Naive thymus-derived CD4-positive, alpha-beta T cell (primary cell): ENCODE measurements around the gene CELF5. TPM values are rescaled to one million over a fixed set of nuclear protein-coding genes. Genes with fewer than 3 reads are reported as not detected.
"Not testable (repeated sequence)": the region's sequence is repeated elsewhere in the genome, so short reads cannot be mapped to it uniquely, and the experiment has no call there.

Source experiments
- ATAC-seq: fragments of 150-1000 bp; cut with Tn5 transposase; 2 replicates; pipeline ENCODE4 v1.10.0; 2021; ENCODE audit warnings: mild to moderate bottlenecking, moderate library complexity
- CTCF ChIA-PET: fragments of 350-600 bp; sonication (Branson Sonifier 250); formaldehyde crosslinking; loops from one replicate; lab custom pipeline; 2021; ENCODE audit warnings: antibody characterized with exemption; lab: Charles Lee
- POLR2A ChIA-PET: fragments of 350-600 bp; sonication (Branson Sonifier 250); formaldehyde crosslinking; loops from one replicate; lab custom pipeline; 2021; ENCODE audit warnings: antibody characterized with exemption, inconsistent platforms; lab: Charles Lee
- DNase-seq, 9 donors: peaks; one replicate each; pipeline versions ENCODE4 v3.0.0 to v3.0.0-alpha.2; 2020 to 2022; ENCODE audit warnings: mixed read lengths in 1 of 9
- H3K27ac ChIP-seq: one replicate; pipeline ENCODE4 v1.7.0; 2013; ENCODE audit warnings: mild to moderate bottlenecking, low read depth, low read length, moderate library complexity
- H3K27me3 ChIP-seq, 2 donors: one replicate each; pipeline ENCODE4 v1.7.0; 2013; ENCODE audit warnings: low read length in 2 of 2, mild to moderate bottlenecking in 2 of 2, moderate library complexity in 2 of 2; ENCODE audit not compliant: control insufficient read depth in 2 of 2, insufficient read depth in 2 of 2
- H3K36me3 ChIP-seq, 3 experiments: 1 replicate in 2 of 3; 2 replicates in 1 of 3; pipeline ENCODE4 v1.7.0; 2013; ENCODE audit warnings: low read length in 3 of 3, mild to moderate bottlenecking in 3 of 3, moderate library complexity in 1 of 3; ENCODE audit not compliant: insufficient read depth in 3 of 3, control insufficient read depth in 2 of 3
- H3K4me1 ChIP-seq, 2 donors: one replicate each; pipeline ENCODE4 v1.7.0; 2013; ENCODE audit warnings: low read length in 2 of 2, mild to moderate bottlenecking in 2 of 2, moderate library complexity in 1 of 2; ENCODE audit not compliant: control insufficient read depth in 2 of 2, insufficient read depth in 2 of 2
- H3K4me3 ChIP-seq: 2 replicates; pipeline ENCODE4 v1.7.0; 2013; ENCODE audit warnings: mild to moderate bottlenecking, low read length
- H3K9me3 ChIP-seq, 3 experiments: 1 replicate in 2 of 3; 2 replicates in 1 of 3; pipeline ENCODE4 v1.7.0; 2013; ENCODE audit warnings: low read length in 3 of 3; ENCODE audit not compliant: control insufficient read depth in 2 of 3
- H3K27ac Mint-ChIP-seq, 9 donors: one replicate each; pipeline ENCODE4 v1.8.0; 2020 to 2022; ENCODE audit warnings: mixed read lengths in 9 of 9, mild to moderate bottlenecking in 8 of 9, moderate library complexity in 5 of 9, inconsistent platforms in 2 of 9
- H3K27me3 Mint-ChIP-seq, 5 donors: one replicate each; pipeline ENCODE4 v1.8.0; 2021 to 2022; ENCODE audit warnings: mixed read lengths in 5 of 5, mild to moderate bottlenecking in 1 of 5
- H3K36me3 Mint-ChIP-seq, 5 donors: one replicate each; pipeline ENCODE4 v1.8.0; 2020 to 2022; ENCODE audit warnings: mixed read lengths in 5 of 5, mild to moderate bottlenecking in 3 of 5, inconsistent platforms in 1 of 5
- H3K4me1 Mint-ChIP-seq, 7 donors: one replicate each; pipeline ENCODE4 v1.8.0; 2020 to 2022; ENCODE audit warnings: mixed read lengths in 7 of 7, mild to moderate bottlenecking in 3 of 7, inconsistent platforms in 1 of 7
- H3K4me3 Mint-ChIP-seq, 10 donors: one replicate each; pipeline ENCODE4 v1.8.0; 2020 to 2022; ENCODE audit warnings: mild to moderate bottlenecking in 10 of 10, mixed read lengths in 10 of 10, moderate library complexity in 6 of 10, inconsistent platforms in 2 of 10
- H3K9me3 Mint-ChIP-seq, 11 donors: one replicate each; pipeline ENCODE4 v1.8.0; 2020 to 2022; ENCODE audit warnings: mixed read lengths in 11 of 11, mild to moderate bottlenecking in 4 of 11, inconsistent platforms in 1 of 11, moderate library complexity in 1 of 11
- intact Hi-C, 2 donors: fragments of 100-400 bp; cut with micrococcal nuclease; formaldehyde crosslinking; loops; one replicate each; pipeline ENCODE4 v1.15.1; 2023
- polyA plus RNA-seq, 2 donors: library from polyadenylated mRNA; unstranded; fragments of 300-500 nt; fragmentation: Illumina TruSeq; gene quantifications; one replicate each; pipeline ENCODE4 v1.2.3, GENCODE V29; 2021
- total RNA-seq, 6 experiments: library from RNA in 5 of 6; stranded (reverse) in 5 of 6; gene quantifications; 1 replicate in 5 of 6; 2 replicates in 1 of 6; pipeline ENCODE4 v1.2.3 and lab custom pipeline; 2021 to 2026

CELF5 gene
- total and polyA plus RNA-seq, 7 experiments from 2014 or later = 0.16 to 0.27 (median 0.17) TPM; not detected in 2

DNA sequence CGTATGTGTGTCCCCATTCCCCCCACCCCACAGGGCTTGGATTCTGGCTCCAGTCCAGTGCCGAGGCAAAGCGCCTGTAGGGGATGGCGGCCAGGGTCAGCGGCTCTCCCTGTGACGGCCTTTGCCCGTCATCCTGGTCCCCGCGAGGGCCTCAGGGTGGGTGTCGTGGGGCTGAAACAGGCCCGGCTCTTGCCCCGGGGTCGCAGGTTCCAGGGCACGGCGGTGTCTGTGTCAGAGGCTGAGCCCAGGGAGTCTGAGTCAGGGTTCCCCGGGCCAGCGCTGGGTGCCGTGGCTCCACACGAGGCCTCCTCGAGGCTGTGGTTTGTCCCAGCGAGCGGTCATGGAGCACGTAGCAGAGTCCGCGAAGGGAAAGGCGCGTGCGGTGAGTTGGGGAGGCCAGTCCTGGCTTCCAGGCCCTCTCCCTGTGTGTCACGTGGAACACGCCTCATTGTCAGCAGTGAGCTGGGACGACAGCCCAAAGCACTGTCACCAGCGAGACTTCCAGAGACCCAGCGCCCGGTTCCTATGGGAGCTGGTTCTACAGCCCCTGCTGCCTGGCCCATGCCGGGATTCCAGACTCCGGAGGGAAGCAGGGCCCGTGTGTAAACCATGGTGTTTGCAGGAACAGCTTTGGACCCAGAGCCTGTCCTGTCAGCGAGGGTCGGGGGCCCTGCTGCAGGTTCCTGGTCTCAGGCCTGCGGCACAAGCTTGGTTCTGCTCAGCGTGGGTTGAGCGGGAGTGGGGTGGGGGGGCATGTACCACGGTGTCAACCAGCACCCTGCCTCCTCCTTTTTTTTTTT, 25.4 kb upstream of the CELF5 start:
- H3K36me3 ChIP-seq = peaks cover 0 to 65% (median 0%) of the 10 kb centered on the region in 3 experiments
- Mint-ChIP-seq H3K36me3 (peaks cover 0 to 6% (median 4%) of the 10 kb centered on the region in 5 donors), H3K9me3 (peaks cover 0 to 1% (median 0%) of the 10 kb centered on the region in 11 donors), H3K27ac (no peak overlapping the region), H3K4me1 (no peaks in the 10 kb centered on the region), H3K4me3 (no peak overlapping the region), H3K27me3 (no peaks in the 10 kb centered on the region)
- ChIA-PET CTCF (no interaction called here), POLR2A (no interaction called here)
- no peaks in the 10 kb centered on the region for H3K9me3 ChIP-seq
- H3K27ac ChIP-seq = no peak overlapping the region
- peak in 1 of 9 donors; percentile 6 for DNase-seq
- H3K27me3 ChIP-seq = no peaks in the 10 kb centered on the region
- no peak for ATAC-seq
- no peaks in the 10 kb centered on the region for H3K4me1 ChIP-seq
- intact Hi-C loops = no loop called here
- no peak overlapping the region for H3K4me3 ChIP-seq

DNA sequence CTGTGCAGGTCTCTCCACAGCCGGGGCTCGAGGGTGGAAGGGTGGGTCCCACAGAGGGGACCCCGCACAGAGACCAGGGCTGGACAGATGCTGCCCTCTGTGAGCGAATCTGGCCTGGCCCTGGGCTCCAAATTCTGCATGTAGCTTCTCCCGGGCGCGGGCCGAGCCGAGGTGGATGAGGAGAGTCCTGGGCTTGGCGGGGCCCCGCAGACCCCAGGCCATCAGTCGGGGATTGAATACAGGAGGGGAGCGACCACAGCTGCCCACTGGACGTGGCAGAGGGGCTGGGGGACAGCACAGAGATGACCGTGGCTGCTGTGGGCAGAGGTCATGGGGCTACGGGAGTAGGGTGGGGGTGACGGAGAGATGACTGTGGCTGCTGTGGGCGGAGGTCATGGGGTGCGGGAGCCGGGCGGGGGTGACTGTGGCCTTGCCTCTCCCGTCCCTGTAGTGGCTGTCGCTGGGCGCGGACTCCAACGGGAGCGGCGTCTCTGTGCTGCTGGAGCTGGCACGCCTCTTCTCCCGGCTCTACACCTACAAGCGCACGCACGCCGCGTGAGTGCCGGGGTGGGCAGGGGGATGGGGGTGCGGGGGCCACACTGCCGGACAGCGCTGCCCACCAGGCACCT, 23.3 kb upstream of the CELF5 start:
- Histone ChIP-seq H3K27me3 (no peaks in the 10 kb centered on the region), H3K9me3 (no peaks in the 10 kb centered on the region), H3K36me3 (peaks cover 0 to 67% (median 0%) of the 10 kb centered on the region in 3 experiments), H3K4me3 (no peak overlapping the region), H3K4me1 (no peaks in the 10 kb centered on the region), H3K27ac (no peak overlapping the region)
- H3K36me3 Mint-ChIP-seq = peaks cover 0 to 4% (median 0%) of the 10 kb centered on the region in 5 donors
- ChIA-PET POLR2A (no interaction called here), CTCF (no interaction called here)
- H3K9me3 Mint-ChIP-seq = peaks cover 0 to 1% (median 0%) of the 10 kb centered on the region in 11 donors
- no peaks in the 10 kb centered on the region for H3K27me3 Mint-ChIP-seq
- intact Hi-C loops = no loop called here
- H3K4me3 Mint-ChIP-seq = no peak overlapping the region
- H3K4me1 Mint-ChIP-seq = no peaks in the 10 kb centered on the region
- ATAC-seq (no peak), DNase-seq (no peak)
- no peak overlapping the region for H3K27ac Mint-ChIP-seq

DNA sequence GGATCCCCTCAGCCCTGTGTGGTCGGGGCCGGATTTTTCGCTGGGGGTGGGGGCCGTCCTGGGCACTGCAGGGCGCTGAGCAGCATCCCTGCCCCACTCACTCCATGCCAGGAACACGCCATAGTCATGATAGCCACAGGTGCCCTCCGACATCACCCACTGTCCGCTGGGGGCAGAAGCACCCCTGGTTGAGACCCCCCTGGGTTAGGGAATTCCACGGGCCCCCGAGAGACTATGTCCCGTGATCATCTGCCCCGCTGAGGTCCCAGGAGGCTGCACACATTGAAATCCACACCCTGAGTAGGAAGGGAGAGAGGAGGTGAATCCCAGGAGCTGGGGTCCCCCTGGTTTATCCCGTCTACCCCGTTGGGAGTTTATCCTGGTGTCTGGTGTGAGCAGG, 22.6 kb upstream of the CELF5 start:
- H3K9me3 ChIP-seq = no peaks in the 10 kb centered on the region
- intact Hi-C loops = no loop called here
- ChIA-PET POLR2A (no interaction called here), CTCF (no interaction called here)
- DNase-seq (no peak), ATAC-seq (no peak)
- H3K4me1 Mint-ChIP-seq = no peaks in the 10 kb centered on the region
- H3K4me1 ChIP-seq = no peaks in the 10 kb centered on the region
- H3K36me3 ChIP-seq = peaks cover 0 to 67% (median 0%) of the 10 kb centered on the region in 3 experiments
- H3K9me3 Mint-ChIP-seq = peaks cover 0 to 1% (median 0%) of the 10 kb centered on the region in 11 donors
- no peak overlapping the region for H3K27ac ChIP-seq
- H3K27ac Mint-ChIP-seq = no peak overlapping the region
- H3K4me3 Mint-ChIP-seq = no peak overlapping the region
- no peaks in the 10 kb centered on the region for H3K27me3 Mint-ChIP-seq
- no peak overlapping the region for H3K4me3 ChIP-seq
- H3K27me3 ChIP-seq = no peaks in the 10 kb centered on the region
- H3K36me3 Mint-ChIP-seq = peaks cover 0 to 4% (median 0%) of the 10 kb centered on the region in 5 donors

DNA sequence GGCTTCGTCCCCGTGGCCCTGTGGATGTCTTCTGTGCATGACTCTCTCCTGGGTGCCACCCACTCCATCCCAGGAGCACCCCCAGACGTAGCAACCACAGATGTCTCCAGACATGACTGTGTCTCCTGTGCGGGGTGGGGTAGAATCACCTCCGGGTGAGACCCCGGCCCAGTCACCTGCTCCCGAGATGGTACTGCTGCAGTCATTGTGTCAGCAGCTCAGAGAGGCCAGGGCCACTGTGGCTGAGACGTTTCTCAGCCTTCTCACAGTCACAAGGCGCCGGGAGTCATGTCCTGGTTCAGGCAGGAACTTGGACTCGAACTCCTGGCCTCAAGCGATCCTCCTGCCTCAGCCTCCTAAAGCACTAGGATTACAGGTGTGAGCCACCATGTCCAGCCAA, 22.1 kb upstream of the CELF5 start:
- Histone ChIP-seq H3K36me3 (peaks cover 0 to 69% (median 0%) of the 10 kb centered on the region in 3 experiments), H3K27me3 (no peaks in the 10 kb centered on the region), H3K4me1 (no peaks in the 10 kb centered on the region), H3K9me3 (no peaks in the 10 kb centered on the region), H3K4me3 (no peak overlapping the region), H3K27ac (no peak overlapping the region)
- H3K4me1 Mint-ChIP-seq = no peaks in the 10 kb centered on the region
- intact Hi-C loops = no loop called here
- no peaks in the 10 kb centered on the region for H3K27me3 Mint-ChIP-seq
- ATAC-seq (no peak), DNase-seq (no peak)
- H3K9me3 Mint-ChIP-seq = peaks cover 0 to 1% (median 0%) of the 10 kb centered on the region in 11 donors
- H3K36me3 Mint-ChIP-seq = peaks cover 0 to 4% (median 0%) of the 10 kb centered on the region in 5 donors
- H3K27ac Mint-ChIP-seq = no peak overlapping the region
- POLR2A ChIA-PET = no interaction called here
- CTCF ChIA-PET = no interaction called here
- H3K4me3 Mint-ChIP-seq = no peak overlapping the region

DNA sequence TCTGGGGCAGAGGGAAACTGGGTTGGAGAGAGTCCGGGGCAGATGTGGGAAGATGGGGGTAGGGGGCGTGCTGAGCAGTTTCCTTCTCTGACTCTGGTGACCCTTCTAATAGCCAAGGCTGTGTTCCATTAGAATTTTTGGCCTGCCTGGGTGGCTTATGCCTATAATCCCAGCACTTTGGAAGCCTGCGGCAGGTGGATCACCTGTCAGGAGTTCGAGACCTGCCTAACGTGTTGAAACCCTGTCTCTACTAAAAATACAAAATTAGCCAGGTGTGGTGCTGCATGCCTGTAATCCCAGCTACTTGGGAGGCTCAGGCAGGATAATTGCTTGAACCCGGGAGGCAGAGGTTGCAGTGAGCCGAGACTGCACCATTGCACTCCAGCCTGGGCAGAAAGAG, 21.6 kb upstream of the CELF5 start:
- H3K4me3 Mint-ChIP-seq, DNase-seq, H3K9me3 Mint-ChIP-seq, H3K4me3 ChIP-seq, H3K27ac Mint-ChIP-seq, H3K9me3 ChIP-seq, H3K27ac ChIP-seq, H3K4me1 Mint-ChIP-seq, H3K27me3 ChIP-seq, H3K36me3 Mint-ChIP-seq, intact Hi-C loops, POLR2A ChIA-PET, CTCF ChIA-PET, H3K27me3 Mint-ChIP-seq, H3K4me1 ChIP-seq, ATAC-seq: not testable (repeated sequence)
- peaks cover 0 to 74% (median 0%) of the 10 kb centered on the region in 3 experiments for H3K36me3 ChIP-seq

DNA sequence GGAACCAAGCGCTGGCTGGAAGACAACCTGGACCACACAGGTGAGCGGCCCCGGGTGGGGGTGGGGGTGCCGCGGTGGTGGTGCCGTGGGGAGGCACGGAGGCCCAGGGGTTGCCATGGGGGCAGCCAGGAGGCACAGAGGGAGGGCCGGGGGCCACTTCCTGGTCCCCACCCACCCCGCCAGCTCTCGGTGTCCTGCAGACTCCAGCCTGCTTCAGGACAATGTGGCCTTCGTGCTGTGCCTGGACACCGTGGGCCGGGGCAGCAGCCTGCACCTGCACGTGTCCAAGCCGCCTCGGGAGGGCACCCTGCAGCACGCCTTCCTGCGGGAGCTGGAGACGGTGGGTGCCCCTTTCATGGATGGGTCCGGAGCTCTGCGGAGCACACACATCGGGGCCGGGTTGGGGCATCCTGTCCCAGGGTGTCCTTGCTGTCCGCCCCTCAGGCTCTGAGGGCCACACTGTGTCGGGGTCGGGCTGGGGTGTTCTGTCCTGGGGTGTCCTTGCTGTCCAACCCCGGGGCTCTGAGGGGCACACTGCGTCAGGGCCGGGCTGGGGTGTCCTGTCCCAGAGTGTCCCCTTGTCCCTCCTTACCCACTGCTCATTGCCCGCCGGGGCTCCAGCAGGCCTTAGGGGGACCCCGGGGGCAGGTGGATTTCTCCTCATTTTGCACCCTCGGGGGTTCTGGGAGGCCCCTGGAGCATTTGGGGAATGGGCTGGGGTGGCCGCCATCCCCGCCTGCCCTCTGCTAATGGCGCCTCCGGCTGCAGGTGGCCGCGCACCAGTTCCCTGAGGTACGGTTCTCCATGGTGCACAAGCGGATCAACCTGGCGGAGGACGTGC, 20.4 kb upstream of the CELF5 start:
- ATAC-seq (peak; percentile 20), DNase-seq (no peak)
- Mint-ChIP-seq H3K27me3 (no peaks in the 10 kb centered on the region), H3K27ac (no peak overlapping the region), H3K36me3 (peaks cover 0 to 4% (median 0%) of the 10 kb centered on the region in 5 donors), H3K9me3 (peaks cover 0 to 1% (median 0%) of the 10 kb centered on the region in 11 donors), H3K4me3 (no peak overlapping the region), H3K4me1 (no peaks in the 10 kb centered on the region)
- intact Hi-C loops = no loop called here
- no peaks in the 10 kb centered on the region for H3K27me3 ChIP-seq
- POLR2A ChIA-PET = interaction anchor here (1.6 kb wide), 1 partner anchor 18 kb away, joined by 4 read pairs; no protein-coding TSS in a partner anchor
- H3K27ac ChIP-seq = no peak overlapping the region
- CTCF ChIA-PET = no interaction called here
- H3K36me3 ChIP-seq = peaks cover 0 to 76% (median 0%) of the 10 kb centered on the region in 3 experiments
- H3K9me3 ChIP-seq = no peaks in the 10 kb centered on the region
- no peaks in the 10 kb centered on the region for H3K4me1 ChIP-seq
- H3K4me3 ChIP-seq = no peak overlapping the region
